H1 (cell line): ENCODE measurements around the gene ZNF254. TPM values are rescaled to one million over a fixed set of nuclear protein-coding genes. Genes with fewer than 3 reads are reported as not detected.

Experiments used
- ATF2 ChIP-seq: IDR thresholded peaks from 2 replicates; pipeline ENCODE4 v1.6.1; 2012; ENCODE audit warnings: low read length, inconsistent platforms
- CHD7 ChIP-seq: fragments of 300-600 bp; sonication (generic); IDR thresholded peaks from 2 replicates; pipeline ENCODE4 v1.7.1; 2012; ENCODE audit warnings: low read length, moderate library complexity, mild to moderate bottlenecking, inconsistent platforms; ENCODE audit not compliant: insufficient replicate concordance
- EP300 ChIP-seq, 2 experiments: IDR thresholded peaks; 1 replicate in 1 of 2; 2 replicates in 1 of 2; pipeline ENCODE4 v1.6.1; 2011 to 2012; ENCODE audit warnings: low read depth in 2 of 2, low read length in 2 of 2, mild to moderate bottlenecking in 2 of 2, borderline replicate concordance in 1 of 2, inconsistent platforms in 1 of 2, moderate library complexity in 1 of 2
- KDM4A ChIP-seq: IDR thresholded peaks from one replicate; pipeline ENCODE4 v1.7.1; 2012; ENCODE audit warnings: low read depth, mild to moderate bottlenecking, moderate library complexity, low read length, inconsistent platforms; ENCODE audit not compliant: severe bottlenecking
- NRF1 ChIP-seq: IDR thresholded peaks from 2 replicates; pipeline ENCODE4 v1.6.1; 2011; ENCODE audit warnings: mild to moderate bottlenecking, low read depth, low read length, improper control_type of control experiment
- SP1 ChIP-seq: IDR thresholded peaks from 2 replicates; pipeline ENCODE4 v1.6.1; 2011; ENCODE audit warnings: low read depth, low read length
- TCF12 ChIP-seq: IDR thresholded peaks from 2 replicates; pipeline ENCODE4 v1.6.1; 2011; ENCODE audit warnings: low read depth, mild to moderate bottlenecking, low read length
- polyA plus RNA-seq, 7 experiments: library from polyadenylated mRNA; depleted of rRNA in 3 of 7; stranded (reverse) in 5 of 7; unstranded in 2 of 7; fragments of >200 nt in 5 of 7; fragments of 200-250 nt in 2 of 7; gene quantifications; 1 replicate in 5 of 7; 2 replicates in 1 of 7; 4 replicates in 1 of 7; pipeline versions ENCODE4 v1.2.1 to v1.2.3, GENCODE V29; 2011 to 2013; ENCODE audit warnings: missing spikeins in 2 of 7, mixed read lengths in 2 of 7
- total RNA-seq: library from RNA; stranded (reverse); fragmentation: NEBNext Ultra II Directional; extraction: Animal tissue kit (Norgen Biotek cat#: 25700); gene quantifications from 2 replicates; pipeline ENCODE4 v1.2.1, GENCODE V29; 2021

The ZNF254 gene
- total and polyA plus RNA-seq, 2 of the 8 experiments (the other 6 are each of a cell fraction or from before 2014, with no cell fraction given) = 4.4 to 22.0 TPM

- TF ChIP-seq ATF2 (no peak), EP300 (IDR thresholded peaks at IDR 0.05; ENCODE audit: borderline replicate concordance in 1 of 2, low read depth in 2 of 2, low read length in 2 of 2) (no peak), CHD7 (no peak), KDM4A (no peak), SP1 (no peak), NRF1 (no peak), TCF12 (no peak)
These were observed 26.2 kb upstream of the ZNF254 start (continued) for GRCh38 chr19:24060687-24061356.
